Measurements from ENCODE around the gene SEMA3G. TPM values are rescaled to one million over a fixed set of nuclear protein-coding genes. Genes with fewer than 3 reads are reported as not detected.
A peak's percentile ranks its signal among the peaks of the same experiment; 100 is the strongest.

Gene SEMA3G
- total RNA-seq, 1 experiment from 2014 or later, result 1.6 TPM

DNA sequence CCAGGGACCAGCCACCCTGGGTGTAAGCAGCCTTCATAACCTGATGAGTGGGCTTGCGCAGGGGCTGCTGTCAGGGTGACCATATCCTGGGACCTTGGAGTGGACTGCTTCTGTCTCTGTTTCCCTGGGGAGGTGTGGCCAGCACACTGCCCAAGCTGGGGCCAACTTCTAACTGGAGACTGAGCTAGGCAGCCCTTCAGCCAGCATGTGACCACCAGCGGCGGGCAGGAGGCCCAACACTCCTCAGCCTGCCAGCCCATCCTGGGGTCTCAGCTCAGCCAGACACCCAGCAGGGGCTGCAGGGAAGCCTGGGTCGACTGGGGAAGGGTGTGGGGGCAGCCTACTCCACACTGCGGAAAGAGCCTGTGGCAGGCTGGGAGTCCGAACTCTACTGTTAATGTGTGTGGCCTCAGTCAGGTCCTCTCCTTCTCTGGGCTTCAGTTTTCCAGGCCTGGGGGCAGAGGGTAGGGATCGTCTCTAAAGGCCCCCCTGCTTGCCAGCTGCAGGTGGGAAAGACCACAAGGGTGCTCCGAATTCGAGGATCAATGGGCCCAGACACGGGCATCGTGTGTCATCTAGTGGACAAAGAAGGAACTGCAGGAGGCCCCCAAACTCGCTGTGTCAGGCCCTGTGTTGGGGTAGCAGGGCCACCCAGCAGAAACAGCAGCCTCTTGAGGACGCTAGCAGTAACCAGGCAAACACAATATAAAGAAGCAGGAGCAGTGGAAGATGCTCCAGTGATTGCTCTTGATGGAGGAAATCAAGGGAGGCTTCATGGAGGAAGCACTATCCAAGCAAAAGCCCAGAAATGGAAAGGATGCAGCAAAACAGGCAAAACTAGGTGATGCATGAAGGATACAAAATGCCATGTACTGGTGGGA is 2.0 kb upstream of the SEMA3G start:
- H3K27ac Mint-ChIP-seq, result peak overlapping the region; percentile 54
- H3K27me3 Mint-ChIP-seq (ENCODE audit: low read depth), result no peaks in the 10 kb centered on the region; the same call in 1 of the 2 replicates
- POLR2A ChIA-PET, result interaction anchor here (0.6 kb wide), 1 partner anchor 22 kb away, joined by 8 read pairs; no protein-coding TSS in a partner anchor
- peak; percentile 69 for ATAC-seq
- CTCF ChIA-PET, result interaction anchor here (0.5 to 7.4 kb wide), 35 partner anchors 8 to 451 kb away, joined by 3 to 82 read pairs (median 4); partner anchors contain the start of genes RPL29 and TLR9
- no peak overlapping the region for H3K4me3 Mint-ChIP-seq
- DNase-seq (ENCODE audit: low spot score), result peak; percentile 87
- H3K9me3 Mint-ChIP-seq, result no peaks in the 10 kb centered on the region
- H3K36me3 Mint-ChIP-seq, result no peaks in the 10 kb centered on the region
- H3K4me1 Mint-ChIP-seq, result peaks cover 11% of the 10 kb centered on the region; the same call in 1 of the 2 replicates
- TF ChIP-seq, protein P1, sequence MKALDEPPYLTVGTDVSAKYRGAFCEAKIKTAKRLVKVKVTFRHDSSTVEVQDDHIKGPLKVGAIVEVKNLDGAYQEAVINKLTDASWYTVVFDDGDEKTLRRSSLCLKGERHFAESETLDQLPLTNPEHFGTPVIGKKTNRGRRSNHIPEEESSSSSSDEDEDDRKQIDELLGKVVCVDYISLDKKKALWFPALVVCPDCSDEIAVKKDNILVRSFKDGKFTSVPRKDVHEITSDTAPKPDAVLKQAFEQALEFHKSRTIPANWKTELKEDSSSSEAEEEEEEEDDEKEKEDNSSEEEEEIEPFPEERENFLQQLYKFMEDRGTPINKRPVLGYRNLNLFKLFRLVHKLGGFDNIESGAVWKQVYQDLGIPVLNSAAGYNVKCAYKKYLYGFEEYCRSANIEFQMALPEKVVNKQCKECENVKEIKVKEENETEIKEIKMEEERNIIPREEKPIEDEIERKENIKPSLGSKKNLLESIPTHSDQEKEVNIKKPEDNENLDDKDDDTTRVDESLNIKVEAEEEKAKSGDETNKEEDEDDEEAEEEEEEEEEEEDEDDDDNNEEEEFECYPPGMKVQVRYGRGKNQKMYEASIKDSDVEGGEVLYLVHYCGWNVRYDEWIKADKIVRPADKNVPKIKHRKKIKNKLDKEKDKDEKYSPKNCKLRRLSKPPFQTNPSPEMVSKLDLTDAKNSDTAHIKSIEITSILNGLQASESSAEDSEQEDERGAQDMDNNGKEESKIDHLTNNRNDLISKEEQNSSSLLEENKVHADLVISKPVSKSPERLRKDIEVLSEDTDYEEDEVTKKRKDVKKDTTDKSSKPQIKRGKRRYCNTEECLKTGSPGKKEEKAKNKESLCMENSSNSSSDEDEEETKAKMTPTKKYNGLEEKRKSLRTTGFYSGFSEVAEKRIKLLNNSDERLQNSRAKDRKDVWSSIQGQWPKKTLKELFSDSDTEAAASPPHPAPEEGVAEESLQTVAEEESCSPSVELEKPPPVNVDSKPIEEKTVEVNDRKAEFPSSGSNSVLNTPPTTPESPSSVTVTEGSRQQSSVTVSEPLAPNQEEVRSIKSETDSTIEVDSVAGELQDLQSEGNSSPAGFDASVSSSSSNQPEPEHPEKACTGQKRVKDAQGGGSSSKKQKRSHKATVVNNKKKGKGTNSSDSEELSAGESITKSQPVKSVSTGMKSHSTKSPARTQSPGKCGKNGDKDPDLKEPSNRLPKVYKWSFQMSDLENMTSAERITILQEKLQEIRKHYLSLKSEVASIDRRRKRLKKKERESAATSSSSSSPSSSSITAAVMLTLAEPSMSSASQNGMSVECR (CRISPR knock-in tag; IDR thresholded peaks at IDR 0.05; ENCODE audit: borderline replicate concordance), result no peak
- TF ChIP-seq ZNF671 (CRISPR knock-in tag; IDR thresholded peaks at IDR 0.05), result no peak
- TF ChIP-seq, protein P2, sequence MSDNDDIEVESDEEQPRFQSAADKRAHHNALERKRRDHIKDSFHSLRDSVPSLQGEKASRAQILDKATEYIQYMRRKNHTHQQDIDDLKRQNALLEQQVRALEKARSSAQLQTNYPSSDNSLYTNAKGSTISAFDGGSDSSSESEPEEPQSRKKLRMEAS (CRISPR knock-in tag; IDR thresholded peaks at IDR 0.05), result peak; percentile 66
- TF ChIP-seq, protein P3, sequence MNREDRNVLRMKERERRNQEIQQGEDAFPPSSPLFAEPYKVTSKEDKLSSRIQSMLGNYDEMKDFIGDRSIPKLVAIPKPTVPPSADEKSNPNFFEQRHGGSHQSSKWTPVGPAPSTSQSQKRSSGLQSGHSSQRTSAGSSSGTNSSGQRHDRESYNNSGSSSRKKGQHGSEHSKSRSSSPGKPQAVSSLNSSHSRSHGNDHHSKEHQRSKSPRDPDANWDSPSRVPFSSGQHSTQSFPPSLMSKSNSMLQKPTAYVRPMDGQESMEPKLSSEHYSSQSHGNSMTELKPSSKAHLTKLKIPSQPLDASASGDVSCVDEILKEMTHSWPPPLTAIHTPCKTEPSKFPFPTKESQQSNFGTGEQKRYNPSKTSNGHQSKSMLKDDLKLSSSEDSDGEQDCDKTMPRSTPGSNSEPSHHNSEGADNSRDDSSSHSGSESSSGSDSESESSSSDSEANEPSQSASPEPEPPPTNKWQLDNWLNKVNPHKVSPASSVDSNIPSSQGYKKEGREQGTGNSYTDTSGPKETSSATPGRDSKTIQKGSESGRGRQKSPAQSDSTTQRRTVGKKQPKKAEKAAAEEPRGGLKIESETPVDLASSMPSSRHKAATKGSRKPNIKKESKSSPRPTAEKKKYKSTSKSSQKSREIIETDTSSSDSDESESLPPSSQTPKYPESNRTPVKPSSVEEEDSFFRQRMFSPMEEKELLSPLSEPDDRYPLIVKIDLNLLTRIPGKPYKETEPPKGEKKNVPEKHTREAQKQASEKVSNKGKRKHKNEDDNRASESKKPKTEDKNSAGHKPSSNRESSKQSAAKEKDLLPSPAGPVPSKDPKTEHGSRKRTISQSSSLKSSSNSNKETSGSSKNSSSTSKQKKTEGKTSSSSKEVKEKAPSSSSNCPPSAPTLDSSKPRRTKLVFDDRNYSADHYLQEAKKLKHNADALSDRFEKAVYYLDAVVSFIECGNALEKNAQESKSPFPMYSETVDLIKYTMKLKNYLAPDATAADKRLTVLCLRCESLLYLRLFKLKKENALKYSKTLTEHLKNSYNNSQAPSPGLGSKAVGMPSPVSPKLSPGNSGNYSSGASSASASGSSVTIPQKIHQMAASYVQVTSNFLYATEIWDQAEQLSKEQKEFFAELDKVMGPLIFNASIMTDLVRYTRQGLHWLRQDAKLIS (CRISPR knock-in tag; IDR thresholded peaks at IDR 0.05; ENCODE audit: borderline replicate concordance), result no peak
- TF ChIP-seq JAZF1 (CRISPR knock-in tag; IDR thresholded peaks at IDR 0.05), result no peak
- 0 out of 2 replicates have a peak, but pooled peaks have one; percentile 30 for TF ChIP-seq KAT7 (CRISPR knock-in tag; IDR thresholded peaks at IDR 0.05; ENCODE audit: borderline replicate concordance)
- 0 out of 2 replicates have a peak, but pooled peaks have one; percentile 36 for TF ChIP-seq GABPB1 (CRISPR knock-in tag; IDR thresholded peaks at IDR 0.05)
- no peak for TF ChIP-seq GTF2I (CRISPR knock-in tag; conservative IDR thresholded peaks at IDR 0.05)
- TF ChIP-seq PRRX2 (CRISPR knock-in tag; IDR thresholded peaks at IDR 0.05), result no peak
- TF ChIP-seq, protein P4, sequence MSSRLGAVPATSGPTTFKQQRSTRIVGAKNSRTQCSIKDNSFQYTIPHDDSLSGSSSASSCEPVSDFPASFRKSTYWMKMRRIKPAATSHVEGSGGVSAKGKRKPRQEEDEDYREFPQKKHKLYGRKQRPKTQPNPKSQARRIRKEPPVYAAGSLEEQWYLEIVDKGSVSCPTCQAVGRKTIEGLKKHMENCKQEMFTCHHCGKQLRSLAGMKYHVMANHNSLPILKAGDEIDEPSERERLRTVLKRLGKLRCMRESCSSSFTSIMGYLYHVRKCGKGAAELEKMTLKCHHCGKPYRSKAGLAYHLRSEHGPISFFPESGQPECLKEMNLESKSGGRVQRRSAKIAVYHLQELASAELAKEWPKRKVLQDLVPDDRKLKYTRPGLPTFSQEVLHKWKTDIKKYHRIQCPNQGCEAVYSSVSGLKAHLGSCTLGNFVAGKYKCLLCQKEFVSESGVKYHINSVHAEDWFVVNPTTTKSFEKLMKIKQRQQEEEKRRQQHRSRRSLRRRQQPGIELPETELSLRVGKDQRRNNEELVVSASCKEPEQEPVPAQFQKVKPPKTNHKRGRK (CRISPR knock-in tag; IDR thresholded peaks at IDR 0.05; ENCODE audit: borderline replicate concordance), result no peak
- no peak for TF ChIP-seq TCF7 (CRISPR knock-in tag; IDR thresholded peaks at IDR 0.05; ENCODE audit: low read depth)
- TF ChIP-seq JUN (CRISPR knock-in tag; IDR thresholded peaks at IDR 0.05), result no peak
- TF ChIP-seq CREB1 (CRISPR knock-in tag; IDR thresholded peaks at IDR 0.05), result no peak
- TF ChIP-seq, protein P5, sequence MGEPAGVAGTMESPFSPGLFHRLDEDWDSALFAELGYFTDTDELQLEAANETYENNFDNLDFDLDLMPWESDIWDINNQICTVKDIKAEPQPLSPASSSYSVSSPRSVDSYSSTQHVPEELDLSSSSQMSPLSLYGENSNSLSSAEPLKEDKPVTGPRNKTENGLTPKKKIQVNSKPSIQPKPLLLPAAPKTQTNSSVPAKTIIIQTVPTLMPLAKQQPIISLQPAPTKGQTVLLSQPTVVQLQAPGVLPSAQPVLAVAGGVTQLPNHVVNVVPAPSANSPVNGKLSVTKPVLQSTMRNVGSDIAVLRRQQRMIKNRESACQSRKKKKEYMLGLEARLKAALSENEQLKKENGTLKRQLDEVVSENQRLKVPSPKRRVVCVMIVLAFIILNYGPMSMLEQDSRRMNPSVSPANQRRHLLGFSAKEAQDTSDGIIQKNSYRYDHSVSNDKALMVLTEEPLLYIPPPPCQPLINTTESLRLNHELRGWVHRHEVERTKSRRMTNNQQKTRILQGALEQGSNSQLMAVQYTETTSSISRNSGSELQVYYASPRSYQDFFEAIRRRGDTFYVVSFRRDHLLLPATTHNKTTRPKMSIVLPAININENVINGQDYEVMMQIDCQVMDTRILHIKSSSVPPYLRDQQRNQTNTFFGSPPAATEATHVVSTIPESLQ (CRISPR knock-in tag; IDR thresholded peaks at IDR 0.05), result no peak
- TF ChIP-seq ZNF416 (CRISPR knock-in tag; IDR thresholded peaks at IDR 0.05), result no peak
- TF ChIP-seq ZNF121 (CRISPR knock-in tag; IDR thresholded peaks at IDR 0.05), result no peak
- no peak for TF ChIP-seq ELF4 (CRISPR knock-in tag; IDR thresholded peaks at IDR 0.05; ENCODE audit: low read depth)
- TF ChIP-seq, protein P6, sequence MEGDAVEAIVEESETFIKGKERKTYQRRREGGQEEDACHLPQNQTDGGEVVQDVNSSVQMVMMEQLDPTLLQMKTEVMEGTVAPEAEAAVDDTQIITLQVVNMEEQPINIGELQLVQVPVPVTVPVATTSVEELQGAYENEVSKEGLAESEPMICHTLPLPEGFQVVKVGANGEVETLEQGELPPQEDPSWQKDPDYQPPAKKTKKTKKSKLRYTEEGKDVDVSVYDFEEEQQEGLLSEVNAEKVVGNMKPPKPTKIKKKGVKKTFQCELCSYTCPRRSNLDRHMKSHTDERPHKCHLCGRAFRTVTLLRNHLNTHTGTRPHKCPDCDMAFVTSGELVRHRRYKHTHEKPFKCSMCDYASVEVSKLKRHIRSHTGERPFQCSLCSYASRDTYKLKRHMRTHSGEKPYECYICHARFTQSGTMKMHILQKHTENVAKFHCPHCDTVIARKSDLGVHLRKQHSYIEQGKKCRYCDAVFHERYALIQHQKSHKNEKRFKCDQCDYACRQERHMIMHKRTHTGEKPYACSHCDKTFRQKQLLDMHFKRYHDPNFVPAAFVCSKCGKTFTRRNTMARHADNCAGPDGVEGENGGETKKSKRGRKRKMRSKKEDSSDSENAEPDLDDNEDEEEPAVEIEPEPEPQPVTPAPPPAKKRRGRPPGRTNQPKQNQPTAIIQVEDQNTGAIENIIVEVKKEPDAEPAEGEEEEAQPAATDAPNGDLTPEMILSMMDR (IDR thresholded peaks at IDR 0.05), result peak; percentile 99
- no peak for TF ChIP-seq SP1 (CRISPR knock-in tag; conservative IDR thresholded peaks at IDR 0.05)
- no peak for TF ChIP-seq TP53 (CRISPR knock-in tag; IDR thresholded peaks at IDR 0.05)
- no peak for TF ChIP-seq EMX1 (CRISPR knock-in tag; IDR thresholded peaks at IDR 0.05)
- no peak for TF ChIP-seq ZNF317 (CRISPR knock-in tag; IDR thresholded peaks at IDR 0.05; ENCODE audit: borderline replicate concordance, low read depth)
